WTC11 (cell line): Measurements from ENCODE around the gene DDX39B. TPM values are rescaled to one million over a fixed set of nuclear protein-coding genes. Genes with fewer than 3 reads are reported as not detected.

Source experiments
- ATF1 ChIP-seq: sonication (generic); formaldehyde crosslinking; IDR thresholded peaks from 2 replicates; pipeline ENCODE4 v1.8.1; 2023; ENCODE audit warnings: mild to moderate bottlenecking, moderate library complexity, missing genetic modification reagents
- ESRRA ChIP-seq: sonication (generic); formaldehyde crosslinking; IDR thresholded peaks from 2 replicates; pipeline ENCODE4 v1.8.1; 2022; ENCODE audit warnings: mild to moderate bottlenecking, missing genetic modification reagents, borderline replicate concordance
- ETV6 ChIP-seq: sonication (generic); formaldehyde crosslinking; IDR thresholded peaks from 2 replicates; pipeline ENCODE4 v1.8.1; 2022; ENCODE audit warnings: mild to moderate bottlenecking, missing genetic modification reagents
- FOXK1 ChIP-seq: sonication (generic); formaldehyde crosslinking; IDR thresholded peaks from 2 replicates; pipeline ENCODE4 v1.8.0; 2022; ENCODE audit warnings: mild to moderate bottlenecking, moderate library complexity, missing genetic modification reagents
- GABPB1 ChIP-seq: sonication (generic); formaldehyde crosslinking; IDR thresholded peaks from 2 replicates; pipeline ENCODE4 v1.8.1; 2023; ENCODE audit warnings: mild to moderate bottlenecking, missing genetic modification reagents
- KAT7 ChIP-seq: sonication (generic); formaldehyde crosslinking; IDR thresholded peaks from 2 replicates; pipeline ENCODE4 v1.8.1; 2023; ENCODE audit warnings: missing genetic modification reagents, mild to moderate bottlenecking, borderline replicate concordance
- NFATC4 ChIP-seq: fragments of 250-450 bp; sonication (Bioruptor Pico); IDR thresholded peaks from 2 replicates; pipeline ENCODE4 v1.9.0; 2021; ENCODE audit warnings: mild to moderate bottlenecking
- NR1H2 ChIP-seq: sonication (generic); formaldehyde crosslinking; IDR thresholded peaks from 2 replicates; pipeline ENCODE4 v1.9.0; 2021; ENCODE audit warnings: mild to moderate bottlenecking, moderate library complexity, missing genetic modification reagents
- ZNF396 ChIP-seq: fragments of 250-450 bp; sonication (Bioruptor Pico); IDR thresholded peaks from 2 replicates; pipeline ENCODE4 v1.8.0; 2021; ENCODE audit warnings: mild to moderate bottlenecking, moderate library complexity, borderline replicate concordance
- total RNA-seq: library from RNA; stranded (reverse); gene quantifications from 3 replicates; pipeline ENCODE4 v1.2.3, GENCODE V29; 2021
- TF ChIP-seq, protein P1 (sequence below): sonication (generic); formaldehyde crosslinking; IDR thresholded peaks from 2 replicates; pipeline ENCODE4 v1.8.0; 2022; ENCODE audit warnings: missing genetic modification reagents
- TF ChIP-seq, protein P2 (sequence below): sonication (generic); formaldehyde crosslinking; IDR thresholded peaks from 2 replicates; pipeline ENCODE4 v1.8.0; 2023; ENCODE audit warnings: missing genetic modification reagents
- TF ChIP-seq, protein P3 (sequence below): fragments of 250-450 bp; sonication (Bioruptor Pico); conservative IDR thresholded peaks from 2 replicates; pipeline ENCODE4 v1.9.0; 2021; ENCODE audit warnings: mild to moderate bottlenecking
- TF ChIP-seq, protein P4 (sequence below): fragments of 200-600 bp; IDR thresholded peaks from 2 replicates; pipeline ENCODE4 v1.8.0; 2022; ENCODE audit warnings: antibody characterized with exemption
- TF ChIP-seq, protein P5 (sequence below): sonication (generic); formaldehyde crosslinking; IDR thresholded peaks from 2 replicates; pipeline ENCODE4 v1.8.0; 2023; ENCODE audit warnings: mild to moderate bottlenecking, missing genetic modification reagents
- TF ChIP-seq, protein P6 (sequence below): sonication (generic); formaldehyde crosslinking; IDR thresholded peaks from 2 replicates; pipeline ENCODE4 v1.8.0; 2022; ENCODE audit warnings: mild to moderate bottlenecking, missing genetic modification reagents
- TF ChIP-seq, protein P7 (sequence below): fragments of 250-450 bp; sonication (Bioruptor Pico); IDR thresholded peaks from 2 replicates; pipeline ENCODE4 v1.9.0; 2021; ENCODE audit warnings: mild to moderate bottlenecking
- TF ChIP-seq, protein P8 (sequence below): fragments of 250-450 bp; sonication (Bioruptor Pico); IDR thresholded peaks from 2 replicates; pipeline ENCODE4 v1.9.0; 2021; ENCODE audit warnings: moderate library complexity, mild to moderate bottlenecking, inconsistent platforms, borderline replicate concordance
- TF ChIP-seq, protein P9 (sequence below): sonication (generic); formaldehyde crosslinking; IDR thresholded peaks from 2 replicates; pipeline ENCODE4 v1.8.1; 2023; ENCODE audit warnings: mild to moderate bottlenecking, moderate library complexity, missing genetic modification reagents

Gene DDX39B
- total RNA-seq, 1 experiment from 2014 or later = 712 TPM

DNA sequence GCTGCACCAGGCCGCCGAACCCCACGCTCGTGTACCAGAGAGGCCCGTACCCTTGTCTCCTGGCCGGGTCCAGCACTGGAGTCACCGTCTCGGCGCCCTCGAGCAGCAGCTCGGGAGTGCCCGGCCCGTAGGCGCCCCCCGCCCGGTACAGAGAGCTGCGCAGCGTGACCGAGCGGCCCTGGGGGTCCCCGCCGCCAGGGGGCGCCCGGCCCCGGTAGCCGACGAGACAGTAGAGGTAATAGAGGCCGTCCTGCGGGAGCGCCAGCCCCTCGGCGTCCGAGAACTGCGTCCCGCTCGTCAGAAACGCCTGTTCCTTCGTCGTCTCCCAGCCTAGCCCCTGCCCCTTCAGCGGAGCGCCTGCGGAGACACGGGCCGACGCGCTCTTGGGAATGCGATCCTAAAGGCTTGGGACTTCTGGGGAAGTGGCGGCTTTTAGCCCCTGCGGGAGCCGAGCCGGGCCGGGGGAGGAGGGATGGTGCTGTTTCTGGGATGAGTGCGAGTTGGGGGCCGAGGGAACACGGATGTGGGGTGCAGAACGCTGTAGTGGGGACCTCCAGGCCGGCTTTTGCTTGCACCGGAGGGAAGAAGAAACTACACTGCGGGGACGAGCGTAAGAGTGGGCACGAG is 39.1 kb upstream of the DDX39B start (continued):
- TF ChIP-seq, protein P1, sequence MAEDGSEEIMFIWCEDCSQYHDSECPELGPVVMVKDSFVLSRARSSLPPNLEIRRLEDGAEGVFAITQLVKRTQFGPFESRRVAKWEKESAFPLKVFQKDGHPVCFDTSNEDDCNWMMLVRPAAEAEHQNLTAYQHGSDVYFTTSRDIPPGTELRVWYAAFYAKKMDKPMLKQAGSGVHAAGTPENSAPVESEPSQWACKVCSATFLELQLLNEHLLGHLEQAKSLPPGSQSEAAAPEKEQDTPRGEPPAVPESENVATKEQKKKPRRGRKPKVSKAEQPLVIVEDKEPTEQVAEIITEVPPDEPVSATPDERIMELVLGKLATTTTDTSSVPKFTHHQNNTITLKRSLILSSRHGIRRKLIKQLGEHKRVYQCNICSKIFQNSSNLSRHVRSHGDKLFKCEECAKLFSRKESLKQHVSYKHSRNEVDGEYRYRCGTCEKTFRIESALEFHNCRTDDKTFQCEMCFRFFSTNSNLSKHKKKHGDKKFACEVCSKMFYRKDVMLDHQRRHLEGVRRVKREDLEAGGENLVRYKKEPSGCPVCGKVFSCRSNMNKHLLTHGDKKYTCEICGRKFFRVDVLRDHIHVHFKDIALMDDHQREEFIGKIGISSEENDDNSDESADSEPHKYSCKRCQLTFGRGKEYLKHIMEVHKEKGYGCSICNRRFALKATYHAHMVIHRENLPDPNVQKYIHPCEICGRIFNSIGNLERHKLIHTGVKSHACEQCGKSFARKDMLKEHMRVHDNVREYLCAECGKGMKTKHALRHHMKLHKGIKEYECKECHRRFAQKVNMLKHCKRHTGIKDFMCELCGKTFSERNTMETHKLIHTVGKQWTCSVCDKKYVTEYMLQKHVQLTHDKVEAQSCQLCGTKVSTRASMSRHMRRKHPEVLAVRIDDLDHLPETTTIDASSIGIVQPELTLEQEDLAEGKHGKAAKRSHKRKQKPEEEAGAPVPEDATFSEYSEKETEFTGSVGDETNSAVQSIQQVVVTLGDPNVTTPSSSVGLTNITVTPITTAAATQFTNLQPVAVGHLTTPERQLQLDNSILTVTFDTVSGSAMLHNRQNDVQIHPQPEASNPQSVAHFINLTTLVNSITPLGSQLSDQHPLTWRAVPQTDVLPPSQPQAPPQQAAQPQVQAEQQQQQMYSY (CRISPR knock-in tag) = no peak
- TF ChIP-seq, protein P2, sequence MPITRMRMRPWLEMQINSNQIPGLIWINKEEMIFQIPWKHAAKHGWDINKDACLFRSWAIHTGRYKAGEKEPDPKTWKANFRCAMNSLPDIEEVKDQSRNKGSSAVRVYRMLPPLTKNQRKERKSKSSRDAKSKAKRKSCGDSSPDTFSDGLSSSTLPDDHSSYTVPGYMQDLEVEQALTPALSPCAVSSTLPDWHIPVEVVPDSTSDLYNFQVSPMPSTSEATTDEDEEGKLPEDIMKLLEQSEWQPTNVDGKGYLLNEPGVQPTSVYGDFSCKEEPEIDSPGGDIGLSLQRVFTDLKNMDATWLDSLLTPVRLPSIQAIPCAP = no peak
- peak; percentile 70; the same call in 1 of the 2 replicates for TF ChIP-seq KAT7 (CRISPR knock-in tag)
- no peak; the same call in 1 of the 2 replicates for TF ChIP-seq GABPB1 (CRISPR knock-in tag)
- TF ChIP-seq, protein P3, sequence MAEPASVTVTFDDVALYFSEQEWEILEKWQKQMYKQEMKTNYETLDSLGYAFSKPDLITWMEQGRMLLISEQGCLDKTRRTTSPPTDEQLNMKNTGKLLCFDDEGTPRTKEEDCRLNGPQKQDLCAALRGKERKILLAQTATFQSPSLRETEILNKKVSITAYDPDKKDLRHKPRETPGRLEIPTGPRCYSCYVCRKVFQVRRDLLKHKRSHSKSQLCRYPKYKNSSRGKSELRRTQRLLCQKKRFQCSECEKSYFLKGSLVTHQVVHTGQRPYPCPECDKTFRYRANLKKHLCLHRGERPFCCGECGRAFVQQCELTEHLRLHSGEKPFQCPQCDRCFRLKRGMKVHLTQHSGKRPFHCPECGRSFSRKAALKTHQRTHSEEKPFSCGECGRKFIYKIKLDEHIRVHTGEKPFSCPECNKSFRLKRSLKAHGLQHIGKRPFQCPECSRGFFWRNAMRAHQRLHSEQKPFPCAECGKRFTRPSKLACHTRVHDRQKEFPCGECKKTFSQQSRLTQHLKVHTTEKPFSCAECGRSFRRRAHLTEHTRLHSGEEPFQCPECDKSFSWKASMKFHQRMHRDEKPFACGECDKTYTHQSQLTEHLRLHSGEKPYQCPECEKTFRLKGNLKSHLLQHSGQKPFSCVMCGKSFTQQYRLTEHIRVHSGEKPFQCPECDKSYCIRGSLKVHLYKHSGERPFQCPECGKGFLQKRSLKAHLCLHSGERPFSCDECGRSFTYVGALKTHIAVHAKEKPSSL (CRISPR knock-in tag) = no peak
- no peak for TF ChIP-seq NR1H2
- TF ChIP-seq, protein P4, sequence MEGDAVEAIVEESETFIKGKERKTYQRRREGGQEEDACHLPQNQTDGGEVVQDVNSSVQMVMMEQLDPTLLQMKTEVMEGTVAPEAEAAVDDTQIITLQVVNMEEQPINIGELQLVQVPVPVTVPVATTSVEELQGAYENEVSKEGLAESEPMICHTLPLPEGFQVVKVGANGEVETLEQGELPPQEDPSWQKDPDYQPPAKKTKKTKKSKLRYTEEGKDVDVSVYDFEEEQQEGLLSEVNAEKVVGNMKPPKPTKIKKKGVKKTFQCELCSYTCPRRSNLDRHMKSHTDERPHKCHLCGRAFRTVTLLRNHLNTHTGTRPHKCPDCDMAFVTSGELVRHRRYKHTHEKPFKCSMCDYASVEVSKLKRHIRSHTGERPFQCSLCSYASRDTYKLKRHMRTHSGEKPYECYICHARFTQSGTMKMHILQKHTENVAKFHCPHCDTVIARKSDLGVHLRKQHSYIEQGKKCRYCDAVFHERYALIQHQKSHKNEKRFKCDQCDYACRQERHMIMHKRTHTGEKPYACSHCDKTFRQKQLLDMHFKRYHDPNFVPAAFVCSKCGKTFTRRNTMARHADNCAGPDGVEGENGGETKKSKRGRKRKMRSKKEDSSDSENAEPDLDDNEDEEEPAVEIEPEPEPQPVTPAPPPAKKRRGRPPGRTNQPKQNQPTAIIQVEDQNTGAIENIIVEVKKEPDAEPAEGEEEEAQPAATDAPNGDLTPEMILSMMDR = peak; percentile 95
- TF ChIP-seq, protein P5, sequence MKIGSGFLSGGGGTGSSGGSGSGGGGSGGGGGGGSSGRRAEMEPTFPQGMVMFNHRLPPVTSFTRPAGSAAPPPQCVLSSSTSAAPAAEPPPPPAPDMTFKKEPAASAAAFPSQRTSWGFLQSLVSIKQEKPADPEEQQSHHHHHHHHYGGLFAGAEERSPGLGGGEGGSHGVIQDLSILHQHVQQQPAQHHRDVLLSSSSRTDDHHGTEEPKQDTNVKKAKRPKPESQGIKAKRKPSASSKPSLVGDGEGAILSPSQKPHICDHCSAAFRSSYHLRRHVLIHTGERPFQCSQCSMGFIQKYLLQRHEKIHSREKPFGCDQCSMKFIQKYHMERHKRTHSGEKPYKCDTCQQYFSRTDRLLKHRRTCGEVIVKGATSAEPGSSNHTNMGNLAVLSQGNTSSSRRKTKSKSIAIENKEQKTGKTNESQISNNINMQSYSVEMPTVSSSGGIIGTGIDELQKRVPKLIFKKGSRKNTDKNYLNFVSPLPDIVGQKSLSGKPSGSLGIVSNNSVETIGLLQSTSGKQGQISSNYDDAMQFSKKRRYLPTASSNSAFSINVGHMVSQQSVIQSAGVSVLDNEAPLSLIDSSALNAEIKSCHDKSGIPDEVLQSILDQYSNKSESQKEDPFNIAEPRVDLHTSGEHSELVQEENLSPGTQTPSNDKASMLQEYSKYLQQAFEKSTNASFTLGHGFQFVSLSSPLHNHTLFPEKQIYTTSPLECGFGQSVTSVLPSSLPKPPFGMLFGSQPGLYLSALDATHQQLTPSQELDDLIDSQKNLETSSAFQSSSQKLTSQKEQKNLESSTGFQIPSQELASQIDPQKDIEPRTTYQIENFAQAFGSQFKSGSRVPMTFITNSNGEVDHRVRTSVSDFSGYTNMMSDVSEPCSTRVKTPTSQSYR (CRISPR knock-in tag) = 0 out of 2 replicates have a peak, but pooled peaks have one; percentile 46
- TF ChIP-seq ETV6 (CRISPR knock-in tag) = peak; percentile 65; the same call in 1 of the 2 replicates
- TF ChIP-seq, protein P6, sequence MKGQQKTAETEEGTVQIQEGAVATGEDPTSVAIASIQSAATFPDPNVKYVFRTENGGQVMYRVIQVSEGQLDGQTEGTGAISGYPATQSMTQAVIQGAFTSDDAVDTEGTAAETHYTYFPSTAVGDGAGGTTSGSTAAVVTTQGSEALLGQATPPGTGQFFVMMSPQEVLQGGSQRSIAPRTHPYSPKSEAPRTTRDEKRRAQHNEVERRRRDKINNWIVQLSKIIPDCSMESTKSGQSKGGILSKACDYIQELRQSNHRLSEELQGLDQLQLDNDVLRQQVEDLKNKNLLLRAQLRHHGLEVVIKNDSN (CRISPR knock-in tag) = peak; percentile 10; the same call in 1 of the 2 replicates
- no peak for TF ChIP-seq ZNF396 (CRISPR knock-in tag)
- TF ChIP-seq ATF1 (CRISPR knock-in tag) = no peak
- 0 out of 2 replicates have a peak, but pooled peaks have one; percentile 41 for TF ChIP-seq FOXK1 (CRISPR knock-in tag)
- TF ChIP-seq NFATC4 (CRISPR knock-in tag) = no peak
- TF ChIP-seq, protein P7, sequence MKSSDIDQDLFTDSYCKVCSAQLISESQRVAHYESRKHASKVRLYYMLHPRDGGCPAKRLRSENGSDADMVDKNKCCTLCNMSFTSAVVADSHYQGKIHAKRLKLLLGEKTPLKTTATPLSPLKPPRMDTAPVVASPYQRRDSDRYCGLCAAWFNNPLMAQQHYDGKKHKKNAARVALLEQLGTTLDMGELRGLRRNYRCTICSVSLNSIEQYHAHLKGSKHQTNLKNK (CRISPR knock-in tag) = no peak
- peak; percentile 70; the same call in 1 of the 2 replicates for TF ChIP-seq ESRRA (CRISPR knock-in tag)
- TF ChIP-seq, protein P8, sequence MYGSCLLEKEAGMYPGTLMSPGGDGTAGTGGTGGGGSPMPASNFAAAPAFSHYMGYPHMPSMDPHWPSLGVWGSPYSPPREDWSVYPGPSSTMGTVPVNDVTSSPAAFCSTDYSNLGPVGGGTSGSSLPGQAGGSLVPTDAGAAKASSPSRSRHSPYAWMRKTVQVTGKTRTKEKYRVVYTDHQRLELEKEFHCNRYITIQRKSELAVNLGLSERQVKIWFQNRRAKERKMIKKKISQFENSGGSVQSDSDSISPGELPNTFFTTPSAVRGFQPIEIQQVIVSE (CRISPR knock-in tag) = no peak
- TF ChIP-seq, protein P9, sequence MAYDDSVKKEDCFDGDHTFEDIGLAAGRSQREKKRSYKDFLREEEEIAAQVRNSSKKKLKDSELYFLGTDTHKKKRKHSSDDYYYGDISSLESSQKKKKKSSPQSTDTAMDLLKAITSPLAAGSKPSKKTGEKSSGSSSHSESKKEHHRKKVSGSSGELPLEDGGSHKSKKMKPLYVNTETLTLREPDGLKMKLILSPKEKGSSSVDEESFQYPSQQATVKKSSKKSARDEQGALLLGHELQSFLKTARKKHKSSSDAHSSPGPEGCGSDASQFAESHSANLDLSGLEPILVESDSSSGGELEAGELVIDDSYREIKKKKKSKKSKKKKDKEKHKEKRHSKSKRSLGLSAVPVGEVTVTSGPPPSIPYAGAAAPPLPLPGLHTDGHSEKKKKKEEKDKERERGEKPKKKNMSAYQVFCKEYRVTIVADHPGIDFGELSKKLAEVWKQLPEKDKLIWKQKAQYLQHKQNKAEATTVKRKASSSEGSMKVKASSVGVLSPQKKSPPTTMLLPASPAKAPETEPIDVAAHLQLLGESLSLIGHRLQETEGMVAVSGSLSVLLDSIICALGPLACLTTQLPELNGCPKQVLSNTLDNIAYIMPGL (CRISPR knock-in tag) = peak; percentile 100
